Measurements from ENCODE around the gene MYH11. TPM values are rescaled to one million over a fixed set of nuclear protein-coding genes. Genes with fewer than 3 reads are reported as not detected.

Gene MYH11
- total and polyA plus RNA-seq, 2 of the 13 experiments (the other 11 are each of a cell fraction or from before 2014, with no cell fraction given), result not detected

DNA sequence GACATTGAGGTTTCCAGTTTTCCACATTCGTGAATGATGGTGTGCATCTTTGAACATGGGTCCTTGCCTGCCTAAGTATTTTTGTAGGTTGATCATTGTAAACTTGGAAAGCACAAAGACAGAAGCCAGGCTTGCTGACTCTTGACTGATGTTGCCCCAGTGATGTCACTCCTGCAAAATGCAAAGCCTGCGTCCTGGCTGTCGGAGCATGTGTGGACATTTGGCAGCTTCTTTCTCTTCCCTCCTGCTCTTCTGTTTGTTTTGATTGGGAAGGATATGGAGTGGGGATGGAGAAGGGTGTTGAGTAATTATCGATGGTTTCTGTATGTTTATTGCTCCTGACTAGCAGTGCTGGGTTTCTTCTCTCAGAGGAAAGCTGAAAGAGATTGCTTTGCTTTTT lies 203.6 kb downstream of the MYH11 start (continued):
- TF ChIP-seq, protein P1, sequence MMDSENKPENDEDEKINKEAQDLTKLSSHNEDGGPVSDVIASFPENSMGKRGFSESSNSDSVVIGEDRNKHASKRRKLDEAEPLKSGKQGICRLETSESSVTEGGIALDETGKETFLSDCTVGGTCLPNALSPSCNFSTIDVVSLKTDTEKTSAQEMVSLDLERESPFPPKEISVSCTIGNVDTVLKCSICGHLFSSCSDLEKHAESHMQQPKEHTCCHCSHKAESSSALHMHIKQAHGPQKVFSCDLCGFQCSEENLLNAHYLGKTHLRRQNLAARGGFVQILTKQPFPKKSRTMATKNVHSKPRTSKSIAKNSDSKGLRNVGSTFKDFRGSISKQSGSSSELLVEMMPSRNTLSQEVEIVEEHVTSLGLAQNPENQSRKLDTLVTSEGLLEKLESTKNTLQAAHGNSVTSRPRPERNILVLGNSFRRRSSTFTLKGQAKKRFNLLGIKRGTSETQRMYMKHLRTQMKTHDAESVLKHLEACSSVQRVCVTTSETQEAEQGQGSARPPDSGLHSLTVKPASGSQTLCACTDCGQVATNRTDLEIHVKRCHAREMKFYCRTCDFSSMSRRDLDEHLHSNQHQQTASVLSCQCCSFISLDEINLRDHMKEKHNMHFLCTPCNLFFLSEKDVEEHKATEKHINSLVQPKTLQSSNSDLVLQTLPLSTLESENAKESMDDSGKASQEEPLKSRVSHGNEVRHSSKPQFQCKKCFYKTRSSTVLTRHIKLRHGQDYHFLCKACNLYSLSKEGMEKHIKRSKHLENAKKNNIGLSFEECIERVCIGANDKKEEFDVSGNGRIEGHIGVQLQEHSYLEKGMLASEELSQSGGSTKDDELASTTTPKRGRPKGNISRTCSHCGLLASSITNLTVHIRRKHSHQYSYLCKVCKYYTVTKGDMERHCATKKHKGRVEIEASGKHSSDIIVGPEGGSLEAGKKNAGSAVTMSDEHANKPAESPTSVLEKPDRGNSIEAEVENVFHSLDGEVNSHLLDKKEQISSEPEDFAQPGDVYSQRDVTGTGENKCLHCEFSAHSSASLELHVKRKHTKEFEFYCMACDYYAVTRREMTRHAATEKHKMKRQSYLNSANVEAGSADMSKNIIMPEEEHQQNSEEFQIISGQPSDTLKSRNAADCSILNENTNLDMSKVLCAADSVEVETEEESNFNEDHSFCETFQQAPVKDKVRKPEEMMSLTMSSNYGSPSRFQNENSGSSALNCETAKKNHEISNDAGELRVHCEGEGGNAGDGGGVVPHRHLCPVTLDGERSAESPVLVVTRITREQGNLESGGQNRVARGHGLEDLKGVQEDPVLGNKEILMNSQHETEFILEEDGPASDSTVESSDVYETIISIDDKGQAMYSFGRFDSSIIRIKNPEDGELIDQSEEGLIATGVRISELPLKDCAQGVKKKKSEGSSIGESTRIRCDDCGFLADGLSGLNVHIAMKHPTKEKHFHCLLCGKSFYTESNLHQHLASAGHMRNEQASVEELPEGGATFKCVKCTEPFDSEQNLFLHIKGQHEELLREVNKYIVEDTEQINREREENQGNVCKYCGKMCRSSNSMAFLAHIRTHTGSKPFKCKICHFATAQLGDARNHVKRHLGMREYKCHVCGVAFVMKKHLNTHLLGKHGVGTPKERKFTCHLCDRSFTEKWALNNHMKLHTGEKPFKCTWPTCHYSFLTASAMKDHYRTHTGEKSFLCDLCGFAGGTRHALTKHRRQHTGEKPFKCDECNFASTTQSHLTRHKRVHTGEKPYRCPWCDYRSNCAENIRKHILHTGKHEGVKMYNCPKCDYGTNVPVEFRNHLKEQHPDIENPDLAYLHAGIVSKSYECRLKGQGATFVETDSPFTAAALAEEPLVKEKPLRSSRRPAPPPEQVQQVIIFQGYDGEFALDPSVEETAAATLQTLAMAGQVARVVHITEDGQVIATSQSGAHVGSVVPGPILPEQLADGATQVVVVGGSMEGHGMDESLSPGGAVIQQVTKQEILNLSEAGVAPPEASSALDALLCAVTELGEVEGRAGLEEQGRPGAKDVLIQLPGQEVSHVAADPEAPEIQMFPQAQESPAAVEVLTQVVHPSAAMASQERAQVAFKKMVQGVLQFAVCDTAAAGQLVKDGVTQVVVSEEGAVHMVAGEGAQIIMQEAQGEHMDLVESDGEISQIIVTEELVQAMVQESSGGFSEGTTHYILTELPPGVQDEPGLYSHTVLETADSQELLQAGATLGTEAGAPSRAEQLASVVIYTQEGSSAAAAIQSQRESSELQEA (CRISPR knock-in tag; IDR thresholded peaks at IDR 0.05; ENCODE audit: not compliant biosample characterization), result no peak
- TF ChIP-seq ARID2 (CRISPR knock-in tag; IDR thresholded peaks at IDR 0.05; ENCODE audit: borderline replicate concordance) (0 out of 2 replicates have a peak, but pooled peaks have one; percentile 59), ZNF441 (CRISPR knock-in tag; IDR thresholded peaks at IDR 0.05; ENCODE audit: borderline replicate concordance) (no peak), CENPT (CRISPR knock-in tag; IDR thresholded peaks at IDR 0.05; ENCODE audit: low read depth) (no peak), TARDBP (CRISPR knock-in tag; IDR thresholded peaks at IDR 0.05) (no peak)

Small RNA genes lying within 50 kb of the gene (small RNA-seq; reads per million reads assigned to genes)
- 0 to 0.97 (median 0) reads per million in 3 experiments for gene RNU6-213P (ENCODE audit: insufficient read depth in 2 of 3, insufficient read length in 3 of 3, low read depth in 2 of 3, low replicate concordance in 1 of 3)

Other genes with a start within 250 kb of the MYH11 start
- gene MARF1, start 213.9 kb downstream of the MYH11 start, total RNA-seq (2016; rRNA removed; fragmentation: Illumina TruSeq; extraction: Trizol), result 8.7 and 12.6 TPM in 2 replicates
- 19.3 and 20.7 TPM in 2 replicates for gene MARF1, start 213.9 kb downstream of the MYH11 start, polyA plus RNA-seq (2011; rRNA removed)
- gene NDE1, start 206.8 kb downstream of the MYH11 start, total RNA-seq (2016; rRNA removed; fragmentation: Illumina TruSeq; extraction: Trizol), result 72.5 and 79.2 TPM in 2 replicates
- gene NDE1, start 206.8 kb downstream of the MYH11 start, polyA plus RNA-seq (2011; rRNA removed), result 40.9 and 42.0 TPM in 2 replicates
- gene CEP20, start 31.6 kb upstream of the MYH11 start, total RNA-seq (2016; rRNA removed; fragmentation: Illumina TruSeq; extraction: Trizol), result 54.1 and 84.4 TPM in 2 replicates
- gene CEP20, start 31.6 kb upstream of the MYH11 start, polyA plus RNA-seq (2011; rRNA removed), result 30.2 and 53.0 TPM in 2 replicates
- gene ABCC1, start 92.6 kb upstream of the MYH11 start, total RNA-seq (2016; rRNA removed; fragmentation: Illumina TruSeq; extraction: Trizol), result 10.2 and 13.0 TPM in 2 replicates
- 30.6 and 38.1 TPM in 2 replicates for gene ABCC1, start 92.6 kb upstream of the MYH11 start, polyA plus RNA-seq (2011; rRNA removed)

Data from HepG2 (cell line).